WTC11 (cell line): ENCODE results near the gene CRYBB2. TPM values are rescaled to one million over a fixed set of nuclear protein-coding genes. Genes with fewer than 3 reads are reported as not detected.

ENCODE experiments used
- ATAC-seq: fragments of 200-7000 bp; cut with Tn5 transposase; 2 replicates; pipeline ENCODE4 v1.10.0; 2021; ENCODE audit warnings: mild to moderate bottlenecking, moderate library complexity
- Bru-seq: library from RNA; stranded (reverse); fragments of 400-500 nt; gene quantifications from one replicate; lab custom pipeline; 2021; lab: Mats Ljungman, UMichigan
- CTCF ChIA-PET: fragments of 300-600 bp; sonication (Branson Sonifier 250); formaldehyde crosslinking; loops from one replicate; lab custom pipeline; 2021; ENCODE audit warnings: antibody characterized with exemption; lab: Charles Lee
- POLR2A ChIA-PET: fragments of 350-600 bp; sonication (Branson Sonifier 250); formaldehyde crosslinking; loops from one replicate; lab custom pipeline; 2021; ENCODE audit warnings: antibody characterized with exemption; lab: Charles Lee
- DNase-seq: peaks from one replicate; pipeline ENCODE4 v3.0.0; 2021; ENCODE audit warnings: low spot score
- H3K27ac Mint-ChIP-seq: 2 replicates; pipeline ENCODE4 v1.8.0; 2021; ENCODE audit warnings: mixed read lengths
- H3K27me3 Mint-ChIP-seq: 2 replicates; pipeline ENCODE4 v1.8.0; 2021; ENCODE audit warnings: low read depth, mild to moderate bottlenecking, moderate library complexity, mixed read lengths
- H3K36me3 Mint-ChIP-seq: 2 replicates; pipeline ENCODE4 v1.8.0; 2021; ENCODE audit warnings: mixed read lengths
- H3K4me1 Mint-ChIP-seq: 2 replicates; pipeline ENCODE4 v1.8.0; 2022; ENCODE audit warnings: mixed read lengths
- H3K4me3 Mint-ChIP-seq: 2 replicates; pipeline ENCODE4 v1.8.0; 2021; ENCODE audit warnings: mild to moderate bottlenecking, moderate library complexity, mixed read lengths
- H3K9me3 Mint-ChIP-seq: 2 replicates; pipeline ENCODE4 v1.8.0; 2021; ENCODE audit warnings: mixed read lengths
- CBFB ChIP-seq: sonication (generic); formaldehyde crosslinking; IDR thresholded peaks from 2 replicates; pipeline ENCODE4 v1.8.1; 2022; ENCODE audit warnings: mild to moderate bottlenecking, low read depth, missing genetic modification reagents
- RELA ChIP-seq: sonication (generic); formaldehyde crosslinking; IDR thresholded peaks from 2 replicates; pipeline ENCODE4 v1.8.1; 2022; ENCODE audit warnings: missing genetic modification reagents, mild to moderate bottlenecking, borderline replicate concordance
- SP1 ChIP-seq: sonication (generic); formaldehyde crosslinking; conservative IDR thresholded peaks from 2 replicates; pipeline ENCODE4 v1.8.1; 2022; ENCODE audit warnings: missing genetic modification reagents
- ZNF219 ChIP-seq: sonication (generic); formaldehyde crosslinking; IDR thresholded peaks from 2 replicates; pipeline ENCODE4 v1.8.0; 2023; ENCODE audit warnings: missing genetic modification reagents, mild to moderate bottlenecking, borderline replicate concordance
- long read RNA-seq, 3 experiments: library from RNA in 1 of 3; library from capped mRNA in 1 of 3; library from polyadenylated mRNA in 1 of 3; unstranded in 2 of 3; stranded (forward) in 1 of 3; transcript quantifications; one replicate each; pipeline ENCODE4 v2.0.0, GENCODE V29; 2021
- total RNA-seq: library from RNA; stranded (reverse); gene quantifications from 3 replicates; pipeline ENCODE4 v1.2.3, GENCODE V29; 2021
- TF ChIP-seq, protein P1 (sequence below): sonication (generic); formaldehyde crosslinking; IDR thresholded peaks from 2 replicates; pipeline ENCODE4 v1.8.0; 2023; ENCODE audit warnings: missing genetic modification reagents
- TF ChIP-seq, protein P2 (sequence below): sonication (generic); formaldehyde crosslinking; IDR thresholded peaks from 2 replicates; pipeline ENCODE4 v1.8.1; 2023; ENCODE audit warnings: mild to moderate bottlenecking, missing genetic modification reagents, borderline replicate concordance
- TF ChIP-seq, protein P3 (sequence below): sonication (generic); formaldehyde crosslinking; IDR thresholded peaks from 2 replicates; pipeline ENCODE4 v1.8.1; 2022; ENCODE audit warnings: low read depth, missing genetic modification reagents, borderline replicate concordance
- TF ChIP-seq, protein P4 (sequence below): sonication (generic); formaldehyde crosslinking; IDR thresholded peaks from 2 replicates; pipeline ENCODE4 v1.8.0; 2022; ENCODE audit warnings: missing genetic modification reagents
- TF ChIP-seq, protein P5 (sequence below): sonication (generic); formaldehyde crosslinking; IDR thresholded peaks from 2 replicates; pipeline ENCODE4 v1.8.0; 2022; ENCODE audit warnings: mild to moderate bottlenecking, missing genetic modification reagents
- TF ChIP-seq, protein P6 (sequence below): sonication (generic); formaldehyde crosslinking; conservative IDR thresholded peaks from 2 replicates; pipeline ENCODE4 v1.8.1; 2022; ENCODE audit warnings: mild to moderate bottlenecking, missing genetic modification reagents

The CRYBB2 gene, protein sequence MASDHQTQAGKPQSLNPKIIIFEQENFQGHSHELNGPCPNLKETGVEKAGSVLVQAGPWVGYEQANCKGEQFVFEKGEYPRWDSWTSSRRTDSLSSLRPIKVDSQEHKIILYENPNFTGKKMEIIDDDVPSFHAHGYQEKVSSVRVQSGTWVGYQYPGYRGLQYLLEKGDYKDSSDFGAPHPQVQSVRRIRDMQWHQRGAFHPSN
- total RNA-seq (0.28 TPM in 1 of 3 replicates, not detected in the others), Bru-seq, nascent RNA (percentile 12 among the genes with signal in this experiment)
- long read RNA-seq, experiment 1: 0 reads
- long read RNA-seq, experiment 2: 0 reads
- long read RNA-seq, experiment 3, partial matches to known transcripts: 0 of 1 reads
- long read RNA-seq, experiment 3, other reads (novel, unspliced or antisense): 1 of 1 reads

DNA sequence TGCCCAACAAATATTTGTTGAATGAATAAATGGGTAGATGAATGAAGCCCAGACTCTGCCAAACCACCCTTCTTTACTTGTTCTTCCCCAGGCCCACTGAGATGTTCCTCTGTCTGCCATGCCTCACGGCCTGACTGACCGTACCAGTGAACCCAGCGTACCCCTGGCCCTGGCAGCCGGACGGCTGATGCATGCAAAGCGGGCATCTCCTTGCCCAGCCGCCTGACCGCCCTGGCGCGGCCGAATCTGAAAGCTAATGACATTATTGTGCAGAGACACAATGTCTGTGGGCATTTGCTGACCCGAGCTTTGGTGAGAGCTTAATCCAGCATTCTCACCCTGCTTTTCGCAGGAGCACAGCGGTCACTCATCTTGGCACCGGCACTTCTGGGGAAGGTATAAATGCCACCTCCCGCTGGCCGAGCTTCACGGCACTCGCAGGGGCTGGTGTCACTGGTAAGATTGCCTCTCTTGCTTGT, at the start of gene CRYBB2:
Gene CRYBB2, plus strand, starts transcription at position 429 of the 479 bp plus-strand sequence. CDS start 1,791 bp downstream, outside the sequence.
- CTCF ChIA-PET: interaction anchor here (1.1 kb wide), 1 partner anchor 13 kb away, joined by 3 read pairs; no protein-coding TSS in a partner anchor
- POLR2A ChIA-PET: no interaction called here
- no peak within 1 kb of the TSS for H3K4me3 Mint-ChIP-seq
- peaks cover 20% of the 10 kb centered on the region for H3K9me3 Mint-ChIP-seq
- H3K4me1 Mint-ChIP-seq: no peaks in the 10 kb centered on the region
- DNase-seq (no peak), ATAC-seq (no peak)
- H3K27me3 Mint-ChIP-seq: peaks cover 10% of the 10 kb centered on the region
- no peak within 1 kb of the TSS for H3K27ac Mint-ChIP-seq
- no peaks in the 10 kb centered on the region for H3K36me3 Mint-ChIP-seq
- TF ChIP-seq, protein P1, sequence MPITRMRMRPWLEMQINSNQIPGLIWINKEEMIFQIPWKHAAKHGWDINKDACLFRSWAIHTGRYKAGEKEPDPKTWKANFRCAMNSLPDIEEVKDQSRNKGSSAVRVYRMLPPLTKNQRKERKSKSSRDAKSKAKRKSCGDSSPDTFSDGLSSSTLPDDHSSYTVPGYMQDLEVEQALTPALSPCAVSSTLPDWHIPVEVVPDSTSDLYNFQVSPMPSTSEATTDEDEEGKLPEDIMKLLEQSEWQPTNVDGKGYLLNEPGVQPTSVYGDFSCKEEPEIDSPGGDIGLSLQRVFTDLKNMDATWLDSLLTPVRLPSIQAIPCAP: no peak
- TF ChIP-seq, all 79 proteins: peak for 0

DNA sequence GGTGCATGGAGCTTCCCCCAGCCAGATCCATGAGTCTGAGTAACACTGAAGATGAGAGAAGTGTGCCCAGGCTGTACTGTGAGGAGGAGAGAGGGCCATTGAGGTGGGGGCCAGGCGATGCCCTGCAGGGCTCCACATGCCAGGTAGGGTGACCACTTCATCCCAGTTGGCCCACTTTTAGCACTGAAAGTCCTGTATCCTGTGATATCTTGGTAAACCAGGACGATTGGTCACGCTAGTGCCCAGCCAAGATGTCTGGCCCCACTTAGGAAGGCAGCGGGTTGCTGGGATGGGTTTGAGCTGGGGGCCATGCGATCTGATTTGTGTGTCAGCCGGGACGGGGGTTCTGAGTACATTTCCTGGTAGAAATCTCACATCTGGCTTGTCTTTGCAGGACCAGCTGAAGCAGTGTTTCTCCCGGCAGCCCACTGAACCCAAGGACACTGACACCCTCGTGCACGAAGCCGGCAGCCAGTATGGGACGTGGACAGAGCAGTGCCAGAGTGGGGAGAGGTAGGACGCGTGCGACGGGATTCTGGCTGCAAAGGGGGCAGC, 48.9 kb upstream of the CRYBB2 start:
- DNase-seq (no peak), ATAC-seq (no peak)
- POLR2A ChIA-PET: no interaction called here
- H3K4me3 Mint-ChIP-seq: no peak overlapping the region
- H3K27me3 Mint-ChIP-seq: no peaks in the 10 kb centered on the region
- CTCF ChIA-PET: interaction anchor here (1.5 kb wide), 1 partner anchor 89 kb away, joined by 4 read pairs; no protein-coding TSS in a partner anchor
- TF ChIP-seq, protein P2, sequence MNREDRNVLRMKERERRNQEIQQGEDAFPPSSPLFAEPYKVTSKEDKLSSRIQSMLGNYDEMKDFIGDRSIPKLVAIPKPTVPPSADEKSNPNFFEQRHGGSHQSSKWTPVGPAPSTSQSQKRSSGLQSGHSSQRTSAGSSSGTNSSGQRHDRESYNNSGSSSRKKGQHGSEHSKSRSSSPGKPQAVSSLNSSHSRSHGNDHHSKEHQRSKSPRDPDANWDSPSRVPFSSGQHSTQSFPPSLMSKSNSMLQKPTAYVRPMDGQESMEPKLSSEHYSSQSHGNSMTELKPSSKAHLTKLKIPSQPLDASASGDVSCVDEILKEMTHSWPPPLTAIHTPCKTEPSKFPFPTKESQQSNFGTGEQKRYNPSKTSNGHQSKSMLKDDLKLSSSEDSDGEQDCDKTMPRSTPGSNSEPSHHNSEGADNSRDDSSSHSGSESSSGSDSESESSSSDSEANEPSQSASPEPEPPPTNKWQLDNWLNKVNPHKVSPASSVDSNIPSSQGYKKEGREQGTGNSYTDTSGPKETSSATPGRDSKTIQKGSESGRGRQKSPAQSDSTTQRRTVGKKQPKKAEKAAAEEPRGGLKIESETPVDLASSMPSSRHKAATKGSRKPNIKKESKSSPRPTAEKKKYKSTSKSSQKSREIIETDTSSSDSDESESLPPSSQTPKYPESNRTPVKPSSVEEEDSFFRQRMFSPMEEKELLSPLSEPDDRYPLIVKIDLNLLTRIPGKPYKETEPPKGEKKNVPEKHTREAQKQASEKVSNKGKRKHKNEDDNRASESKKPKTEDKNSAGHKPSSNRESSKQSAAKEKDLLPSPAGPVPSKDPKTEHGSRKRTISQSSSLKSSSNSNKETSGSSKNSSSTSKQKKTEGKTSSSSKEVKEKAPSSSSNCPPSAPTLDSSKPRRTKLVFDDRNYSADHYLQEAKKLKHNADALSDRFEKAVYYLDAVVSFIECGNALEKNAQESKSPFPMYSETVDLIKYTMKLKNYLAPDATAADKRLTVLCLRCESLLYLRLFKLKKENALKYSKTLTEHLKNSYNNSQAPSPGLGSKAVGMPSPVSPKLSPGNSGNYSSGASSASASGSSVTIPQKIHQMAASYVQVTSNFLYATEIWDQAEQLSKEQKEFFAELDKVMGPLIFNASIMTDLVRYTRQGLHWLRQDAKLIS (CRISPR knock-in tag): no peak
- TF ChIP-seq RELA (no peak), CBFB (CRISPR knock-in tag) (no peak), ZNF219 (no peak)
- TF ChIP-seq, protein P3, sequence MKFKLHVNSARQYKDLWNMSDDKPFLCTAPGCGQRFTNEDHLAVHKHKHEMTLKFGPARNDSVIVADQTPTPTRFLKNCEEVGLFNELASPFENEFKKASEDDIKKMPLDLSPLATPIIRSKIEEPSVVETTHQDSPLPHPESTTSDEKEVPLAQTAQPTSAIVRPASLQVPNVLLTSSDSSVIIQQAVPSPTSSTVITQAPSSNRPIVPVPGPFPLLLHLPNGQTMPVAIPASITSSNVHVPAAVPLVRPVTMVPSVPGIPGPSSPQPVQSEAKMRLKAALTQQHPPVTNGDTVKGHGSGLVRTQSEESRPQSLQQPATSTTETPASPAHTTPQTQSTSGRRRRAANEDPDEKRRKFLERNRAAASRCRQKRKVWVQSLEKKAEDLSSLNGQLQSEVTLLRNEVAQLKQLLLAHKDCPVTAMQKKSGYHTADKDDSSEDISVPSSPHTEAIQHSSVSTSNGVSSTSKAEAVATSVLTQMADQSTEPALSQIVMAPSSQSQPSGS (CRISPR knock-in tag): no peak
- TF ChIP-seq, protein P4, sequence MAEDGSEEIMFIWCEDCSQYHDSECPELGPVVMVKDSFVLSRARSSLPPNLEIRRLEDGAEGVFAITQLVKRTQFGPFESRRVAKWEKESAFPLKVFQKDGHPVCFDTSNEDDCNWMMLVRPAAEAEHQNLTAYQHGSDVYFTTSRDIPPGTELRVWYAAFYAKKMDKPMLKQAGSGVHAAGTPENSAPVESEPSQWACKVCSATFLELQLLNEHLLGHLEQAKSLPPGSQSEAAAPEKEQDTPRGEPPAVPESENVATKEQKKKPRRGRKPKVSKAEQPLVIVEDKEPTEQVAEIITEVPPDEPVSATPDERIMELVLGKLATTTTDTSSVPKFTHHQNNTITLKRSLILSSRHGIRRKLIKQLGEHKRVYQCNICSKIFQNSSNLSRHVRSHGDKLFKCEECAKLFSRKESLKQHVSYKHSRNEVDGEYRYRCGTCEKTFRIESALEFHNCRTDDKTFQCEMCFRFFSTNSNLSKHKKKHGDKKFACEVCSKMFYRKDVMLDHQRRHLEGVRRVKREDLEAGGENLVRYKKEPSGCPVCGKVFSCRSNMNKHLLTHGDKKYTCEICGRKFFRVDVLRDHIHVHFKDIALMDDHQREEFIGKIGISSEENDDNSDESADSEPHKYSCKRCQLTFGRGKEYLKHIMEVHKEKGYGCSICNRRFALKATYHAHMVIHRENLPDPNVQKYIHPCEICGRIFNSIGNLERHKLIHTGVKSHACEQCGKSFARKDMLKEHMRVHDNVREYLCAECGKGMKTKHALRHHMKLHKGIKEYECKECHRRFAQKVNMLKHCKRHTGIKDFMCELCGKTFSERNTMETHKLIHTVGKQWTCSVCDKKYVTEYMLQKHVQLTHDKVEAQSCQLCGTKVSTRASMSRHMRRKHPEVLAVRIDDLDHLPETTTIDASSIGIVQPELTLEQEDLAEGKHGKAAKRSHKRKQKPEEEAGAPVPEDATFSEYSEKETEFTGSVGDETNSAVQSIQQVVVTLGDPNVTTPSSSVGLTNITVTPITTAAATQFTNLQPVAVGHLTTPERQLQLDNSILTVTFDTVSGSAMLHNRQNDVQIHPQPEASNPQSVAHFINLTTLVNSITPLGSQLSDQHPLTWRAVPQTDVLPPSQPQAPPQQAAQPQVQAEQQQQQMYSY (CRISPR knock-in tag): no peak
- H3K9me3 Mint-ChIP-seq: no peaks in the 10 kb centered on the region
- peak overlapping the region; percentile 40; the same call in 1 of the 2 replicates for H3K27ac Mint-ChIP-seq
- H3K36me3 Mint-ChIP-seq: peaks cover 5% of the 10 kb centered on the region; the same call in 1 of the 2 replicates
- peaks cover 8% of the 10 kb centered on the region for H3K4me1 Mint-ChIP-seq

DNA sequence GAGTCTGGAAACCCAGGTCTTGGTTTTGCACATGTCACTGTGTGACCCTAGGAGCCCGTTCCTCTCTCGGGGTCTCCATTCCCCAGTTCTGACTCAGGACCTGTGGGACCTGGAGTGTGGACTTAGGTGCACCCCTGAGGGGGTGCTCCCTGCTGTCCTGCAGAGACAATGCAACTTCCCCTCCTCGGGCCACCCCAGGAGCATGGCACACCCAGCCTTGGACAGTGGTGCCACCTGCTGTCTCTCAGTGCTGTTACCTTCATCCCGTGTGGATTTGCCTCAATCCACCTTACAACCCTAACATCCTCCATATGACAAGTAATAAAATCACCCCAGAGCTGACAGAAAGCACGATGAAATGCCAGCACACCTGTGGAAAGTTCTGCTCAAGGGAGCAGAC, 47.3 kb upstream of the CRYBB2 start:
- CTCF ChIA-PET: interaction anchor here (1.0 to 1.4 kb wide), 3 partner anchors 61 to 91 kb away, joined by 4 read pairs; no protein-coding TSS in a partner anchor
- Mint-ChIP-seq H3K36me3 (peaks cover 5% of the 10 kb centered on the region; the same call in 1 of the 2 replicates), H3K4me3 (no peak overlapping the region), H3K27me3 (no peaks in the 10 kb centered on the region), H3K4me1 (peaks cover 7% of the 10 kb centered on the region), H3K27ac (no peak overlapping the region), H3K9me3 (no peaks in the 10 kb centered on the region)
- POLR2A ChIA-PET: no interaction called here
- no peak for DNase-seq
- 0 out of 2 replicates have a peak, but pooled peaks have one; percentile 30 for ATAC-seq
- TF ChIP-seq SP1 (CRISPR knock-in tag): no peak
- TF ChIP-seq, protein P5, sequence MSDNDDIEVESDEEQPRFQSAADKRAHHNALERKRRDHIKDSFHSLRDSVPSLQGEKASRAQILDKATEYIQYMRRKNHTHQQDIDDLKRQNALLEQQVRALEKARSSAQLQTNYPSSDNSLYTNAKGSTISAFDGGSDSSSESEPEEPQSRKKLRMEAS (CRISPR knock-in tag): no peak
- TF ChIP-seq, protein P6, sequence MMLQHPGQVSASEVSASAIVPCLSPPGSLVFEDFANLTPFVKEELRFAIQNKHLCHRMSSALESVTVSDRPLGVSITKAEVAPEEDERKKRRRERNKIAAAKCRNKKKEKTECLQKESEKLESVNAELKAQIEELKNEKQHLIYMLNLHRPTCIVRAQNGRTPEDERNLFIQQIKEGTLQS (CRISPR knock-in tag): no peak
- TF ChIP-seq, all 79 proteins: peak for 0
